Peyer's patch (tissue), 4 donors: ENCODE results near the gene SCGB3A1. TPM values are rescaled to one million over a fixed set of nuclear protein-coding genes. Genes with fewer than 3 reads are reported as not detected.

Experiments used
- DNase-seq, 3 donors: peaks; one replicate each; pipeline ENCODE4 v3.0.0-alpha.2; 2017 to 2019
- H3K27ac ChIP-seq, 4 donors: fragments of 200-600 bp; sonication (generic); one replicate each; pipeline ENCODE4 v1.5.1; 2016 to 2019
- H3K27me3 ChIP-seq, 2 donors: fragments of 200-600 bp; sonication (generic); one replicate each; pipeline ENCODE4 v1.5.1; 2019
- H3K36me3 ChIP-seq, 3 donors: fragments of 200-600 bp; sonication (generic); one replicate each; pipeline ENCODE4 v1.5.1; 2016 to 2019
- H3K4me1 ChIP-seq, 4 donors: fragments of 200-600 bp; sonication (generic); one replicate each; pipeline ENCODE4 v1.5.1; 2016 to 2019
- H3K4me3 ChIP-seq, 4 donors: fragments of 200-600 bp; sonication (generic); 1 replicate in 3 of 4; 2 replicates in 1 of 4; pipeline ENCODE4 v1.5.1; 2016 to 2019; ENCODE audit warnings: mild to moderate bottlenecking in 1 of 4
- H3K9me3 ChIP-seq, 4 donors: fragments of 200-600 bp; sonication (generic); one replicate each; pipeline ENCODE4 v1.5.1; 2016 to 2019; ENCODE audit warnings: mild to moderate bottlenecking in 1 of 4
- CTCF ChIP-seq, 6 experiments: fragments of 450-650 bp in 4 of 6; fragments of 200-600 bp in 2 of 6; sonication (generic) in 1 of 6; IDR thresholded peaks; one replicate each; pipeline ENCODE4 v1.5.1; 2017 to 2019; ENCODE audit warnings: antibody characterized with exemption in 6 of 6, mild to moderate bottlenecking in 3 of 6, moderate library complexity in 1 of 6
- POLR2A ChIP-seq, 2 donors: fragments of 450-650 bp; IDR thresholded peaks; one replicate each; pipeline ENCODE4 v1.5.1; 2017; ENCODE audit warnings: antibody characterized with exemption in 2 of 2, mild to moderate bottlenecking in 2 of 2, moderate library complexity in 2 of 2
- total RNA-seq, 4 donors: library from RNA; depleted of rRNA; stranded (reverse); fragments of >200 nt; gene quantifications; one replicate each; pipeline ENCODE4 v1.1.0, GENCODE V29; 2016

The SCGB3A1 gene
- total RNA-seq, 4 donors from 2014 or later, result not detected

GRCh38 chr5:180630426-180630825, 39.1 kb upstream of the SCGB3A1 start:
- Histone ChIP-seq H3K4me1 (no peaks in the 10 kb centered on the region), H3K27ac (no peak overlapping the region), H3K27me3 (no peaks in the 10 kb centered on the region), H3K36me3 (no peaks in the 10 kb centered on the region), H3K4me3 (no peak overlapping the region), H3K9me3 (no peaks in the 10 kb centered on the region)
- no peak for DNase-seq
- TF ChIP-seq POLR2A (IDR thresholded peaks at IDR 0.05) (no peak), CTCF (IDR thresholded peaks at IDR 0.05) (no peak)

- no peak for DNase-seq
- Histone ChIP-seq H3K27me3 (no peaks in the 10 kb centered on the region), H3K4me3 (no peak overlapping the region), H3K36me3 (no peaks in the 10 kb centered on the region), H3K27ac (no peak overlapping the region), H3K9me3 (no peaks in the 10 kb centered on the region), H3K4me1 (no peaks in the 10 kb centered on the region)
- TF ChIP-seq POLR2A (IDR thresholded peaks at IDR 0.05) (no peak), CTCF (IDR thresholded peaks at IDR 0.05) (no peak)
Observed at GRCh38 chr5:180629831-180630382, 38.6 kb upstream of the SCGB3A1 start.

- Histone ChIP-seq H3K27ac (no peak overlapping the region), H3K36me3 (no peaks in the 10 kb centered on the region), H3K4me3 (no peak overlapping the region), H3K27me3 (no peaks in the 10 kb centered on the region), H3K4me1 (no peaks in the 10 kb centered on the region), H3K9me3 (no peaks in the 10 kb centered on the region)
- DNase-seq, result no peak
- no peak for TF ChIP-seq CTCF (IDR thresholded peaks at IDR 0.05)
- TF ChIP-seq POLR2A (IDR thresholded peaks at IDR 0.05), result no peak
Observed at GRCh38 chr5:180628827-180629750, 37.8 kb upstream of the SCGB3A1 start.

GRCh38 chr5:180628211-180628610, 36.9 kb upstream of the SCGB3A1 start:
- H3K4me3 ChIP-seq, result no peak overlapping the region
- no peak overlapping the region for H3K27ac ChIP-seq
- no peaks in the 10 kb centered on the region for H3K9me3 ChIP-seq
- no peak for DNase-seq
- no peaks in the 10 kb centered on the region for H3K4me1 ChIP-seq
- no peaks in the 10 kb centered on the region for H3K27me3 ChIP-seq
- no peaks in the 10 kb centered on the region for H3K36me3 ChIP-seq
- TF ChIP-seq POLR2A (IDR thresholded peaks at IDR 0.05) (no peak), CTCF (IDR thresholded peaks at IDR 0.05) (no peak)

GRCh38 chr5:180627386-180628120, 36.3 kb upstream of the SCGB3A1 start:
- no peaks in the 10 kb centered on the region for H3K27me3 ChIP-seq
- TF ChIP-seq CTCF (IDR thresholded peaks at IDR 0.05) (no peak), POLR2A (IDR thresholded peaks at IDR 0.05) (no peak)
- H3K36me3 ChIP-seq, result no peaks in the 10 kb centered on the region
- no peak overlapping the region for H3K27ac ChIP-seq
- DNase-seq, result no peak
- no peaks in the 10 kb centered on the region for H3K9me3 ChIP-seq
- H3K4me1 ChIP-seq, result no peaks in the 10 kb centered on the region
- no peak overlapping the region for H3K4me3 ChIP-seq
